IMR-90 (cell line): ENCODE measurements around the gene MAU2. TPM values are rescaled to one million over a fixed set of nuclear protein-coding genes. Genes with fewer than 3 reads are reported as not detected.
A peak's percentile ranks its signal among the peaks of the same experiment; 100 is the strongest.

Experiments used
- ATAC-seq: fragments of 200-7000 bp; cut with Tn5 transposase; 2 replicates; pipeline ENCODE4 v1.9.1; 2020; ENCODE audit warnings: low read depth, mild to moderate bottlenecking, moderate library complexity
- BruUV-seq: library from RNA; stranded (reverse); fragments of 400-500 nt; replicated peaks from 2 replicates; lab custom pipeline; 2021; lab: Mats Ljungman, UMichigan
- CTCF ChIA-PET: fragments of 300-600 bp; formaldehyde crosslinking; extraction: SDS; loops from one replicate; lab custom pipeline; 2021; ENCODE audit warnings: antibody characterized with exemption; lab: Yijun Ruan, JAX
- POLR2A ChIA-PET: fragments of 300-600 bp; sonication (Branson Sonifier 250); formaldehyde crosslinking; loops from one replicate; lab custom pipeline; 2022; ENCODE audit warnings: antibody characterized with exemption; ENCODE audit not compliant: unreplicated experiment; lab: Charles Lee
- DNase-seq: peaks from one replicate; pipeline ENCODE4 v3.0.0; 2013
- H2AFZ ChIP-seq: replicated peaks from 2 replicates; pipeline ENCODE3; 2013; ENCODE audit warnings: low read length, mild to moderate bottlenecking; ENCODE audit not compliant: poor library complexity
- H2AK5ac ChIP-seq: 2 replicates; pipeline ENCODE4 v1.6.1; 2013; ENCODE audit warnings: low read depth, low read length, inconsistent platforms
- H2AK9ac ChIP-seq: replicated peaks from 2 replicates; pipeline ENCODE3; 2013; ENCODE audit warnings: mild to moderate bottlenecking, low read depth, low read length, moderate library complexity; ENCODE audit not compliant: poor library complexity
- H2BK120ac ChIP-seq: 2 replicates; pipeline ENCODE4 v1.6.1; 2013; ENCODE audit warnings: low read depth, low read length, inconsistent platforms
- H2BK15ac ChIP-seq: 3 replicates; pipeline ENCODE4 v1.6.1; 2013; ENCODE audit warnings: low read depth, low read length, inconsistent platforms
- H2BK20ac ChIP-seq: 2 replicates; pipeline ENCODE4 v1.6.1; 2013; ENCODE audit warnings: low read depth, mild to moderate bottlenecking, inconsistent platforms, low read length, moderate library complexity
- H2BK5ac ChIP-seq: 2 replicates; pipeline ENCODE4 v1.6.1; 2013; ENCODE audit warnings: mild to moderate bottlenecking, low read depth, low read length, inconsistent platforms; ENCODE audit not compliant: poor library complexity, severe bottlenecking
- H3K14ac ChIP-seq: replicated peaks from 2 replicates; pipeline ENCODE4 v1.6.1; 2013; ENCODE audit warnings: low read depth, low read length, inconsistent platforms
- H3K18ac ChIP-seq: 2 replicates; pipeline ENCODE4 v1.6.1; 2013; ENCODE audit warnings: low read depth, low read length, control low read depth
- H3K23ac ChIP-seq: 2 replicates; pipeline ENCODE4 v1.6.1; 2013; ENCODE audit warnings: low read depth, low read length, inconsistent platforms
- H3K27ac ChIP-seq: 2 replicates; pipeline ENCODE4 v1.5.1; 2013; ENCODE audit warnings: mild to moderate bottlenecking, control low read depth, low read length; ENCODE audit not compliant: insufficient read depth
- H3K27me3 ChIP-seq: 2 replicates; pipeline ENCODE4 v1.6.1; 2013; ENCODE audit warnings: low read length; ENCODE audit not compliant: control insufficient read depth, insufficient read depth
- H3K36me3 ChIP-seq: 2 replicates; pipeline ENCODE4 v1.6.1; 2013; ENCODE audit warnings: low read length, mixed read lengths; ENCODE audit not compliant: control insufficient read depth, insufficient read depth
- H3K4ac ChIP-seq: 2 replicates; pipeline ENCODE4 v1.6.1; 2013; ENCODE audit warnings: low read depth, low read length, inconsistent platforms
- H3K4me1 ChIP-seq: 2 replicates; pipeline ENCODE4 v1.6.1; 2013; ENCODE audit warnings: low read length, mixed read lengths; ENCODE audit not compliant: control insufficient read depth, insufficient read depth
- H3K4me2 ChIP-seq: 2 replicates; pipeline ENCODE4 v1.6.1; 2013; ENCODE audit warnings: low read depth, mild to moderate bottlenecking, control low read depth, low read length, moderate library complexity
- H3K4me3 ChIP-seq: 2 replicates; pipeline ENCODE4 v1.5.1; 2013; ENCODE audit warnings: low read depth, mild to moderate bottlenecking, control low read depth, low read length, moderate library complexity; ENCODE audit not compliant: insufficient read depth
- H3K56ac ChIP-seq: 2 replicates; pipeline ENCODE4 v1.6.1; 2013; ENCODE audit warnings: low read length, inconsistent platforms; ENCODE audit not compliant: insufficient read depth; ENCODE audit errors: extremely low read depth
- H3K79me1 ChIP-seq, 2 experiments: 2 replicates each; pipeline ENCODE4 v1.6.1; 2013; ENCODE audit warnings: low read length in 2 of 2, inconsistent platforms in 1 of 2, low read depth in 1 of 2
- H3K9ac ChIP-seq: 2 replicates; pipeline ENCODE4 v1.6.1; 2013; ENCODE audit warnings: low read depth, low read length, control low read depth
- H3K9me1 ChIP-seq: 2 replicates; pipeline ENCODE4 v1.6.1; 2013; ENCODE audit warnings: low read length, inconsistent platforms; ENCODE audit not compliant: insufficient read depth
- H3K9me3 ChIP-seq: 2 replicates; pipeline ENCODE4 v1.6.1; 2013; ENCODE audit warnings: low read length; ENCODE audit not compliant: control insufficient read depth, insufficient read depth
- H4K20me1 ChIP-seq: 2 replicates; pipeline ENCODE4 v1.6.1; 2013; ENCODE audit warnings: low read length, inconsistent platforms; ENCODE audit not compliant: insufficient read depth
- H4K5ac ChIP-seq: 2 replicates; pipeline ENCODE4 v1.6.1; 2013; ENCODE audit warnings: mild to moderate bottlenecking, low read depth, low read length, control low read depth
- H4K8ac ChIP-seq, 2 experiments: 2 replicates each; pipeline ENCODE4 v1.6.1; 2013; ENCODE audit warnings: low read depth in 2 of 2, low read length in 2 of 2, control low read depth in 1 of 2, inconsistent platforms in 1 of 2
- H4K91ac ChIP-seq: 2 replicates; pipeline ENCODE4 v1.6.1; 2013; ENCODE audit warnings: low read depth, low read length, inconsistent platforms; ENCODE audit not compliant: insufficient read depth
- SMC3 ChIP-seq: fragments of 150-350 bp; IDR thresholded peaks from 2 replicates; pipeline ENCODE4 v1.6.1; 2016; ENCODE audit warnings: low read depth, mild to moderate bottlenecking, antibody characterized with exemption, low read length, moderate library complexity
- WGBS, 2 experiments: methylation state at CpG; one replicate each; pipeline versions ENCODE4 v1.1.5 to v1.1.7; 2013; ENCODE audit warnings: missing lambda C conversion rate in 2 of 2; ENCODE audit not compliant: insufficient read length in 1 of 2; ENCODE audit errors: extremely low coverage in 2 of 2; 5-methylcytosine and 5-hydroxymethylcytosine counted together
- dilution Hi-C: fragments of 300-500 bp; cut with HindIII; formaldehyde crosslinking; loops from one replicate; pipeline ENCODE4 v1.14.3; 2018; ENCODE audit warnings: low sequenced_read_pairs; ENCODE audit not compliant: unreplicated experiment
- in situ Hi-C: fragments of 300-500 bp; cut with MboI; formaldehyde crosslinking; loops from 3 replicates; pipeline ENCODE4 v1.14.3; 2019; ENCODE audit warnings: low sequenced_read_pairs, inconsistent platforms, mixed read lengths
- intact Hi-C: fragments of 100-400 bp; cut with micrococcal nuclease; formaldehyde crosslinking; loops from 2 replicates; pipeline ENCODE4 v1.10.0; 2022
- polyA plus RNA-seq, 3 experiments: library from polyadenylated mRNA; depleted of rRNA; stranded (reverse); fragments of >200 nt; gene quantifications; 2 replicates each; pipeline ENCODE4 v1.2.3, GENCODE V29; 2012; ENCODE audit warnings: low replicate concordance in 1 of 3
- total RNA-seq: library from RNA; depleted of rRNA; stranded (reverse); fragments of >200 nt; gene quantifications from 2 replicates; pipeline ENCODE4 v1.2.3, GENCODE V29; 2012

Gene MAU2
- total and polyA plus RNA-seq, 2 of the 4 experiments (the other 2 are of a cell fraction): 24.6 to 31.1 TPM

GRCh38 chr19:19345970-19346369, 25.3 kb downstream of the MAU2 start:
- CTCF ChIA-PET: no interaction called here
- Histone ChIP-seq H4K5ac (no peak overlapping the region), H3K9me1 (no peaks in the 10 kb centered on the region), H2AK9ac (peak overlapping the region; percentile 28), H2AK5ac (no peak overlapping the region), H3K4me3 (no peak overlapping the region), H3K36me3 (peaks cover 77% of the 10 kb centered on the region), H3K27ac (no peak overlapping the region), H4K20me1 (peaks cover 17% of the 10 kb centered on the region), H2BK5ac (no peak overlapping the region), H3K56ac (no peak overlapping the region), H3K27me3 (no peaks in the 10 kb centered on the region), H2AFZ (no peak overlapping the region), H3K23ac (no peak overlapping the region), H2BK15ac (no peak overlapping the region), H4K8ac (no peak overlapping the region), H3K4ac (no peak overlapping the region), H3K14ac (no peak overlapping the region), H3K9me3 (no peaks in the 10 kb centered on the region), H2BK20ac (no peak overlapping the region), H3K79me1 (peaks cover 0 to 14% of the 10 kb centered on the region in 2 experiments; a peak in 2 of 4 replicates), H3K18ac (no peak overlapping the region), H3K4me1 (no peaks in the 10 kb centered on the region), H3K9ac (no peak overlapping the region), H3K4me2 (no peak overlapping the region), H4K91ac (no peak overlapping the region), H2BK120ac (no peak overlapping the region)
- intact Hi-C loops: no loop called here
- BruUV-seq: no TSS peak
- POLR2A ChIA-PET: no interaction called here
- dilution Hi-C loops: no loop called here
- no peak for TF ChIP-seq SMC3
- 100% methylated on average over 6 of the region's 11 CpGs; no CpG with 5 or more reads in 1 of the 2 experiments for WGBS, 2 experiments
- no peak for ATAC-seq
- in situ Hi-C loops: no loop called here
- no peak for DNase-seq
